Cardiac septum (tissue), 1 donor: Measurements from ENCODE around the gene ZNF75A. TPM values are rescaled to one million over a fixed set of nuclear protein-coding genes. Genes with fewer than 3 reads are reported as not detected.

Experiments
- DNase-seq: peaks from one replicate; pipeline ENCODE4 v3.0.0-alpha.2; 2020; ENCODE audit warnings: low spot score
- intact Hi-C: fragments of 100-400 bp; cut with DNase I; formaldehyde crosslinking; loops from one replicate; pipeline ENCODE4 v1.14.0; 2022
- total RNA-seq: library from RNA; stranded (reverse); fragmentation: NEBNext Ultra II Directional; extraction: Animal tissue kit (Norgen Biotek cat#: 25700); gene quantifications from one replicate; pipeline ENCODE4 v1.2.1, GENCODE V29; 2021
- donor health status: DM: no; HTN: no; CAD: no.

The ZNF75A gene
- total RNA-seq, 1 donor from 2014 or later: 21.3 TPM

GRCh38 chr16:3358871-3359270 is 53.6 kb downstream of the ZNF75A start:
- intact Hi-C loops: no loop called here
- no peak for DNase-seq

GRCh38 chr16:3362931-3363330 is 57.6 kb downstream of the ZNF75A start:
- DNase-seq: no peak
- intact Hi-C loops: no loop called here

- intact Hi-C loops: no loop called here
- DNase-seq: no peak
Observed at GRCh38 chr16:3363793-3364192, 58.5 kb downstream of the ZNF75A start.

GRCh38 chr16:3364774-3365427 is 59.6 kb downstream of the ZNF75A start:
- intact Hi-C loops: no loop called here

More at GRCh38 chr16:3364774-3365427, 59.6 kb downstream of the ZNF75A start:
- DNase-seq: peak; percentile 92

Other genes starting within 250 kb of the ZNF75A start
- 32.3 TPM for gene IL32, start 239.9 kb upstream of the ZNF75A start, total RNA-seq
- gene ZSCAN10, start 206.2 kb upstream of the ZNF75A start, total RNA-seq: not detected
- gene ZNF205, start 192.9 kb upstream of the ZNF75A start, total RNA-seq: 6.5 TPM
- 7.5 TPM for gene ZNF213, start 170.5 kb upstream of the ZNF75A start, total RNA-seq
- gene OR1F1, start 117.3 kb upstream of the ZNF75A start, total RNA-seq: not detected
- gene ZNF200, start 70.3 kb upstream of the ZNF75A start, total RNA-seq: 5.3 TPM
- gene MEFV, start 48.9 kb upstream of the ZNF75A start, total RNA-seq: 1.00 TPM
- gene ZNF263, start 22.0 kb upstream of the ZNF75A start, total RNA-seq: 11.3 TPM
- 8.2 TPM for gene TIGD7, start 67 bp upstream of the ZNF75A start, total RNA-seq
- gene OR2C1, start 50.4 kb downstream of the ZNF75A start, total RNA-seq: not detected
- gene ZSCAN32, start 95.5 kb downstream of the ZNF75A start, total RNA-seq: 7.2 TPM
- 9.2 TPM for gene ZNF174, start 95.7 kb downstream of the ZNF75A start, total RNA-seq
- 1.8 TPM for gene ZNF597, start 138.0 kb downstream of the ZNF75A start, total RNA-seq
- 25.5 TPM for gene NAA60, start 138.2 kb downstream of the ZNF75A start, total RNA-seq
- not detected for gene C16orf90, start 190.0 kb downstream of the ZNF75A start, total RNA-seq
- 15.3 TPM for gene CLUAP1, start 195.5 kb downstream of the ZNF75A start, total RNA-seq